Fibroblast of the aortic adventitia (primary cell): ENCODE measurements around the gene EPB41L4B. TPM values are rescaled to one million over a fixed set of nuclear protein-coding genes. Genes with fewer than 3 reads are reported as not detected.
A peak's percentile ranks its signal among the peaks of the same experiment; 100 is the strongest.

Experiments
- DNase-seq: peaks from one replicate; pipeline ENCODE4 v3.0.0-alpha.2; 2010; ENCODE audit warnings: low read depth
- H3K4me3 ChIP-seq: 2 replicates; pipeline ENCODE4 v1.5.1; 2011; ENCODE audit warnings: low read depth, mild to moderate bottlenecking, control low read depth, low read length, moderate library complexity
- total RNA-seq: library from RNA; depleted of rRNA; stranded (reverse); fragments of >200 nt; gene quantifications from 2 replicates; pipeline ENCODE4 v1.2.3, GENCODE V29; 2012; ENCODE audit warnings: low replicate concordance
- TF ChIP-seq, protein P1 (sequence below): IDR thresholded peaks from 2 replicates; pipeline ENCODE4 v1.5.1; 2011; ENCODE audit warnings: mild to moderate bottlenecking, low read length, control low read depth, inconsistent platforms; ENCODE audit not compliant: insufficient read depth

EPB41L4B gene
- total RNA-seq, 1 donor = 1.8 TPM

DNA sequence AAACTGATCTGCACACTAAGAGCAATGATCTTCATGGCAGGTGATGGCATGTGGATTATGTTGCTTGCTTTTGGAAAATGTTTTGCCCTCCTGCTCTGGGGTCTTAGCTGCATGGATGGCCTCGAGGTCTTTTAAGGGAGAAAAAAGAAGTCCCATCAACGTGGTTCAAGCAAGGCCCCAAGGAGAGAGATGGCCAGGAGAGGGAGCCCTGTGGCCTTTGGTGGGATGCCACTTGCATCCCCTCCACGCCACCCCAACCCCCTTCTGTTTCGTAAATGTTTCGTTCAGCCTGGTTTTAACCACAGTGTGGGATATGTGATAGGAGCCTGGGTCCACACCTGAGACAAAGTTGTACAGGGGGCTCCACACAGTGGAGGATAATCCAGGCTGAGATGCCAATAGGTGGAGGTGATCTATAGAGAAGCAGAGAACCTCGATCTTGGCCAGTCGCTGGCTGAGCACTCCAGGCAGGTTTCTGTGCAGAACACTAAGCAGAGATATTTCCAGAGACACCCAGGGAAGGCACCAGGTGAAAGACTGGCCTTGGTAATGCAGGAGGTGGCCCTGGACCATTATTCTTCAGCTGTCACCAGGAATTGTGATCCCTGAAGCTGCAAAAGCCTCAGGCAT lies 128.0 kb downstream of the EPB41L4B start:
- TF ChIP-seq, protein P1, sequence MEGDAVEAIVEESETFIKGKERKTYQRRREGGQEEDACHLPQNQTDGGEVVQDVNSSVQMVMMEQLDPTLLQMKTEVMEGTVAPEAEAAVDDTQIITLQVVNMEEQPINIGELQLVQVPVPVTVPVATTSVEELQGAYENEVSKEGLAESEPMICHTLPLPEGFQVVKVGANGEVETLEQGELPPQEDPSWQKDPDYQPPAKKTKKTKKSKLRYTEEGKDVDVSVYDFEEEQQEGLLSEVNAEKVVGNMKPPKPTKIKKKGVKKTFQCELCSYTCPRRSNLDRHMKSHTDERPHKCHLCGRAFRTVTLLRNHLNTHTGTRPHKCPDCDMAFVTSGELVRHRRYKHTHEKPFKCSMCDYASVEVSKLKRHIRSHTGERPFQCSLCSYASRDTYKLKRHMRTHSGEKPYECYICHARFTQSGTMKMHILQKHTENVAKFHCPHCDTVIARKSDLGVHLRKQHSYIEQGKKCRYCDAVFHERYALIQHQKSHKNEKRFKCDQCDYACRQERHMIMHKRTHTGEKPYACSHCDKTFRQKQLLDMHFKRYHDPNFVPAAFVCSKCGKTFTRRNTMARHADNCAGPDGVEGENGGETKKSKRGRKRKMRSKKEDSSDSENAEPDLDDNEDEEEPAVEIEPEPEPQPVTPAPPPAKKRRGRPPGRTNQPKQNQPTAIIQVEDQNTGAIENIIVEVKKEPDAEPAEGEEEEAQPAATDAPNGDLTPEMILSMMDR = peak; percentile 25
- no peak overlapping the region for H3K4me3 ChIP-seq
- no peak for DNase-seq

DNA sequence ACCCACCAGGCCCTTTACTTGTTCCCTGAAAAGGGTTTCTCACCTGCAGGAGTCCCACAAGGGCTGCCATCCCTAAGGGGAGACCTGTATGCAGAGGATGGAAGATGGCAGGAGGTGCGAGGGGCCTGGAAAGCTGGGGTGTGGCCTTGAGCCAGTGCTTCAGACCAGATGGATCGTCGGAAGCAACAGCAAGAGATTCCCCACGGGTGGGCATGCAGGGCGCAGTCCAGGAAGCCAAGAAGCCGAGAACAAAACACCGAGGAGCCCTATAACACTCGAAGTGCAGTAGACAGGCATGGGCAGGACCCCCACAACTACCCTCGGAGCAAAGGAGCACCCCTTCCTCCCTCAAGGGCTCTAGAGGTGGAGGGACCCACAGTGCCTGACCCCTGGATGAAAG lies 129.1 kb downstream of the EPB41L4B start:
- DNase-seq = no peak
- H3K4me3 ChIP-seq = no peak overlapping the region
- TF ChIP-seq, protein P1 = no peak

DNA sequence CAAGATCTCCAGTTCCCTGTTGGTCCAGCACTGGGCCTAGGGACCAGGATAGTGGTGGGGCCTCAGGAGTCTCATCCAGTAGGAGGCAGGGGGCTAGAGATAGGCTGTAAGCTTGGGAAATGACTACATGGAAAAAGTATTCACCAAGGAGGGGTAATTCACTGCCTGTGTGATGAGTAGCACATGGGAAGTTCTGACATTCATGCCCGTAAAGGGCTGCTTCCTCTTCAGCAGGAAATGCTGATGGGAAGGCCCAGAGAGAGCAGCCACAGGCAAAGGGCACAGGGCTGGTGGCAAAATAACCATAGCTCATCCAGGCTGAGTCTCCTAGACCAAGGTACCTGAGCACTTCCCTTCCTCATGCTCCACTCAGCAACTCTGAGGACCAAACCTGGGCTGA lies 130.7 kb downstream of the EPB41L4B start:
- H3K4me3 ChIP-seq = no peak overlapping the region
- TF ChIP-seq, protein P1 = no peak
- no peak for DNase-seq

- no peak overlapping the region for H3K4me3 ChIP-seq
- TF ChIP-seq, protein P1 = no peak
- no peak for DNase-seq
Observed at GRCh38 chr9:109186857-109187520, 133.9 kb downstream of the EPB41L4B start.

DNA sequence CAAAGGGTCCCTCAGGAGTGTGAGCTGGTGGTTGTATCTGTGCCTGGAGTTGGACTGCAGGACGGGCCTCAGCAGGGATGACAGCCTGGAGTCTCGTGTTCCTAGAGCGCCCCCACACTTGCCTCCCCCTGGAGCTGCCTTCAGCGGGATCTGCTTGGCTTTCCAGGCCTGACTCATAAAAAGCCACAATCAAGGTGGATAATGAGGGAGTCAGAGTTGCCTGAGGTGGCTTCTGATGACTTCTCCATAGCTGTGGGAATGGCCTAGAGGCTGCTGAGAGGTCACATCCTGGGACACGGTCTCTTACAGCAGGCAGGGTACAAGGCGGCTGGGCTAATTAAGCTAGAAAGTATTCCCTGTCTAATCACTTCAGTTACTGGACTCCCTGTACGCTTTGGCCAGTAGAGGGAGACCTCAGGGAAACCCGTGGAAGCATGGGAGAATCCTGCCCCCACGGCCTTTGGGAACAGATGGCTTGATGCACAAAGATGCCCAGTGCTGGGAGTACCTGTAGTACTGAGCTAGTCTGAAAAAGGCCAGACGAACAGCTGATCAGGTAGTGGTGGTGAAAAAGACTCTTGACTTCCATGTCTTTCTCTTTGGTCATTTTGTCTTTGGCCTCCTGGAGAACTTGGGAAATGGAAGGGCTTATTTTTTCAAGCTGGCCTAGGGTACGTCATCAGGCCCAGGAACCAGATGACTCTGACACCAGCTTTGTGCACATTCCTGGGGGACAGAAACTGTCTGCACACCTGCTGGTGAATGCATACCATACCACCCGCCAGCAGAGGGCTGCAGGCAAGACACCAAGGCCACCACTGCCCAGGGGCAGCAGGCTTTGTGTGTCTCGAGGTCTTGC lies 137.7 kb downstream of the EPB41L4B start:
- H3K4me3 ChIP-seq = no peak overlapping the region
- peak; percentile 13 for DNase-seq
- TF ChIP-seq, protein P1 = peak; percentile 52

- TF ChIP-seq, protein P1 = no peak
- no peak overlapping the region for H3K4me3 ChIP-seq
- no peak for DNase-seq
Observed at GRCh38 chr9:109182550-109182939, 138.3 kb downstream of the EPB41L4B start.
